Muscle layer of duodenum (tissue), 2 donors: ENCODE data around the gene NENF.

Source experiments
- H3K27ac ChIP-seq: one replicate; pipeline ENCODE4 v1.7.0; 2013; ENCODE audit warnings: mild to moderate bottlenecking, low read length
- H3K27me3 ChIP-seq: one replicate; pipeline ENCODE4 v1.7.0; 2013; ENCODE audit warnings: low read depth, mild to moderate bottlenecking, control low read depth, low read length
- H3K36me3 ChIP-seq, 2 donors: one replicate each; pipeline ENCODE4 v1.7.0; 2013; ENCODE audit warnings: low read length in 2 of 2, control low read depth in 1 of 2, mild to moderate bottlenecking in 1 of 2; ENCODE audit not compliant: insufficient read depth in 2 of 2, control insufficient read depth in 1 of 2
- H3K4me1 ChIP-seq, 2 donors: one replicate each; pipeline ENCODE4 v1.7.0; 2013; ENCODE audit warnings: low read length in 2 of 2, mild to moderate bottlenecking in 2 of 2, control low read depth in 1 of 2, moderate library complexity in 1 of 2; ENCODE audit not compliant: insufficient read depth in 2 of 2, control insufficient read depth in 1 of 2
- H3K4me3 ChIP-seq, 2 donors: one replicate each; pipeline ENCODE4 v1.7.0; 2013; ENCODE audit warnings: low read length in 2 of 2, low read depth in 1 of 2, mild to moderate bottlenecking in 1 of 2
- H3K9me3 ChIP-seq, 2 donors: one replicate each; pipeline ENCODE4 v1.7.0; 2013; ENCODE audit warnings: low read length in 2 of 2, control low read depth in 1 of 2, mild to moderate bottlenecking in 1 of 2; ENCODE audit not compliant: control insufficient read depth in 1 of 2
- donor health status: healthy.

The NENF gene

GRCh38 chr1:212452323-212453155 lies 19.8 kb downstream of the NENF start:
- H3K36me3 ChIP-seq = no peaks in the 10 kb centered on the region
- no peaks in the 10 kb centered on the region for H3K27me3 ChIP-seq
- no peak overlapping the region for H3K4me3 ChIP-seq
- no peaks in the 10 kb centered on the region for H3K9me3 ChIP-seq
- H3K27ac ChIP-seq = no peak overlapping the region
- H3K4me1 ChIP-seq = peaks cover 0 to 24% of the 10 kb centered on the region in 2 donors

- Histone ChIP-seq H3K27me3 (no peaks in the 10 kb centered on the region), H3K36me3 (no peaks in the 10 kb centered on the region), H3K9me3 (peaks cover 0 to 3% of the 10 kb centered on the region in 2 donors), H3K4me3 (no peak overlapping the region), H3K4me1 (peaks cover 0 to 24% of the 10 kb centered on the region in 2 donors), H3K27ac (no peak overlapping the region)
Measured at GRCh38 chr1:212453156-212453857, 20.6 kb downstream of the NENF start.

- H3K4me3 ChIP-seq = no peak overlapping the region
- no peak overlapping the region for H3K27ac ChIP-seq
- peaks cover 0 to 24% of the 10 kb centered on the region in 2 donors for H3K4me1 ChIP-seq
- H3K9me3 ChIP-seq = peaks cover 0 to 3% of the 10 kb centered on the region in 2 donors
- H3K36me3 ChIP-seq = no peaks in the 10 kb centered on the region
- H3K27me3 ChIP-seq = no peaks in the 10 kb centered on the region
Measured at GRCh38 chr1:212454741-212455140, 22.0 kb downstream of the NENF start.

- Histone ChIP-seq H3K4me3 (no peak overlapping the region), H3K9me3 (peaks cover 0 to 3% of the 10 kb centered on the region in 2 donors), H3K36me3 (no peaks in the 10 kb centered on the region), H3K27me3 (no peaks in the 10 kb centered on the region), H3K27ac (no peak overlapping the region), H3K4me1 (peaks cover 0 to 24% of the 10 kb centered on the region in 2 donors)
Measured at GRCh38 chr1:212455401-212455800, 22.7 kb downstream of the NENF start.

GRCh38 chr1:212455803-212456528 lies 23.2 kb downstream of the NENF start:
- H3K36me3 ChIP-seq = no peaks in the 10 kb centered on the region
- H3K9me3 ChIP-seq = peaks cover 0 to 3% of the 10 kb centered on the region in 2 donors
- H3K4me3 ChIP-seq = peak overlapping the region in 1 of 2 donors; percentile 12
- peaks cover 0 to 24% of the 10 kb centered on the region in 2 donors for H3K4me1 ChIP-seq
- no peaks in the 10 kb centered on the region for H3K27me3 ChIP-seq
- peak overlapping the region; percentile 30 for H3K27ac ChIP-seq

GRCh38 chr1:212457740-212458338 lies 25.1 kb downstream of the NENF start:
- no peak overlapping the region for H3K4me3 ChIP-seq
- H3K27me3 ChIP-seq = no peaks in the 10 kb centered on the region
- peaks cover 0 to 3% of the 10 kb centered on the region in 2 donors for H3K9me3 ChIP-seq
- H3K36me3 ChIP-seq = no peaks in the 10 kb centered on the region
- H3K27ac ChIP-seq = no peak overlapping the region
- H3K4me1 ChIP-seq = peaks cover 0 to 15% of the 10 kb centered on the region in 2 donors

GRCh38 chr1:212458817-212459216 lies 26.1 kb downstream of the NENF start:
- H3K36me3 ChIP-seq = no peaks in the 10 kb centered on the region
- peaks cover 0 to 3% of the 10 kb centered on the region in 2 donors for H3K9me3 ChIP-seq
- H3K27me3 ChIP-seq = no peaks in the 10 kb centered on the region
- no peak overlapping the region for H3K4me3 ChIP-seq
- H3K27ac ChIP-seq = no peak overlapping the region
- peaks cover 0 to 5% of the 10 kb centered on the region in 2 donors for H3K4me1 ChIP-seq

GRCh38 chr1:212459656-212460055 lies 26.9 kb downstream of the NENF start:
- no peak overlapping the region for H3K27ac ChIP-seq
- no peaks in the 10 kb centered on the region for H3K36me3 ChIP-seq
- H3K27me3 ChIP-seq = no peaks in the 10 kb centered on the region
- H3K9me3 ChIP-seq = peaks cover 0 to 3% of the 10 kb centered on the region in 2 donors
- H3K4me3 ChIP-seq = no peak overlapping the region
- peaks cover 0 to 3% of the 10 kb centered on the region in 2 donors for H3K4me1 ChIP-seq

GRCh38 chr1:212460376-212460775 lies 27.7 kb downstream of the NENF start:
- H3K4me3 ChIP-seq = no peak overlapping the region
- no peak overlapping the region for H3K27ac ChIP-seq
- no peaks in the 10 kb centered on the region for H3K27me3 ChIP-seq
- peaks cover 0 to 3% of the 10 kb centered on the region in 2 donors for H3K9me3 ChIP-seq
- no peaks in the 10 kb centered on the region for H3K36me3 ChIP-seq
- peaks cover 0 to 3% of the 10 kb centered on the region in 2 donors for H3K4me1 ChIP-seq

GRCh38 chr1:212461916-212462660 lies 29.4 kb downstream of the NENF start:
- Histone ChIP-seq H3K9me3 (peaks cover 0 to 3% of the 10 kb centered on the region in 2 donors), H3K36me3 (no peaks in the 10 kb centered on the region), H3K4me1 (no peaks in the 10 kb centered on the region), H3K27me3 (no peaks in the 10 kb centered on the region), H3K27ac (no peak overlapping the region), H3K4me3 (no peak overlapping the region)
